GM21825 (cell line): ENCODE measurements around the gene ZSWIM7.
"Not testable (repeated sequence)": the region's sequence is repeated elsewhere in the genome, so short reads cannot be mapped to it uniquely, and the experiment has no call there.

Experiments
- ATAC-seq: cut with Tn5 transposase; IDR thresholded peaks from one replicate; pipeline ENCODE4 v1.9.1; 2021; ENCODE audit warnings: mild to moderate bottlenecking, moderate library complexity; ENCODE audit not compliant: unreplicated experiment

ZSWIM7 gene

GRCh38 chr17:15999974-16000827, 697 bp upstream of the ZSWIM7 start:
- ATAC-seq: peak; percentile 42

GRCh38 chr17:15998031-15998562, 1.4 kb downstream of the ZSWIM7 start:
- ATAC-seq: no peak

GRCh38 chr17:15996322-15996721, 3.2 kb downstream of the ZSWIM7 start:
- no peak for ATAC-seq

- no peak for ATAC-seq
Observed at GRCh38 chr17:15981646-15982580, 17.6 kb downstream of the ZSWIM7 start.

DNA sequence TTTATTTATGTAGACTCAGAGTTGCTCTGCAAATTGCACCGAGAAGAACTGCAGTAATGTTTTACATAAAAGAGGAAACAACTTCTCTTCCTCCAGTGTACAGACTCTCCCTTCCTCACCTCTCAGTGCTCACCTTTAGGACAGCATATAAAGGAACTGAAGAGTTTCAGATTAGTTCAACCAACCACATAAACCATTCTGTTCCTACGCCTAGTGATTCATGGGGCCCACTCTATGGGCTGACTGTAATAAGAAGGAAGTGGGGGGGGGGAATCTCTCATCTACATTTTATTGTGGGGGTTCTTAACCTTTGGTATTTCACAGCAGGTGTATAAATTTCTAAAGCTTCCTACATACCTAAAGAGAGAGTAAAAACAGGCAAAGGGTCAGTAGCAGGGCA, 18.3 kb downstream of the ZSWIM7 start:
- peak; percentile 76 for ATAC-seq

DNA sequence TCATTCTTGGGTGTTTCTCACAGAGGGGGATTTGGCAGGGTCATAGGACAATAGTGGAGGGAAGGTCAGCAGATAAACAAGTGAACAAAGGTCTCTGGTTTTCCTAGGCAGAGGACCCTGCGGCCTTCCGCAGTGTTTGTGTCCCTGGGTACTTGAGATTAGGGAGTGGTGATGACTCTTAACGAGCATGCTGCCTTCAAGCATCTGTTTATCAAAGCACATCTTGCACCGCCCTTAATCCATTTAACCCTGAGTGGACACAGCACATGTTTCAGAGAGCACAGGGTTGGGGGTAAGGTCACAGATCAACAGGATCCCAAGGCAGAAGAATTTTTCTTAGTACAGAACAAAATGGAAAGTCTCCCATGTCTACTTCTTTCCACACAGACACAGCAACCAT, 20.5 kb downstream of the ZSWIM7 start:
- not testable (repeated sequence) for ATAC-seq

DNA sequence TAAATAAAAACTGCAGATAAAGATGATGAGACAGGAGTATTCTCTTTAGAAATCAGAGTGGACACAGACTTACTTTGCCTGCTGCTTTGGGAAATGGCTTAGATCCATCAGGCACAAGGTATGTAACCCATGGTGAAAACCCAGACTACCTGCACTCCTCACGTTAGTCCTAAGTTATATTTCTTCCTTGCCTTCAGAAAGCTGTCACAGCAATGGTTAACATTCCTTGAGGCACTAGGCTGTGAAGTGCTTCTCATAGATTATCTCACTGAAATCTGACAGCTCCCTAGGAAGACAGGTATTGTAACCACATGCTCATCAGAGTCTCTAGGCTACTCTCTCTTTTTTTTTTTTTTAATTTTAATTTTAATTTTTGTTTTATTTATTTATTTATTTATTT, 20.9 kb downstream of the ZSWIM7 start:
- no peak for ATAC-seq

DNA sequence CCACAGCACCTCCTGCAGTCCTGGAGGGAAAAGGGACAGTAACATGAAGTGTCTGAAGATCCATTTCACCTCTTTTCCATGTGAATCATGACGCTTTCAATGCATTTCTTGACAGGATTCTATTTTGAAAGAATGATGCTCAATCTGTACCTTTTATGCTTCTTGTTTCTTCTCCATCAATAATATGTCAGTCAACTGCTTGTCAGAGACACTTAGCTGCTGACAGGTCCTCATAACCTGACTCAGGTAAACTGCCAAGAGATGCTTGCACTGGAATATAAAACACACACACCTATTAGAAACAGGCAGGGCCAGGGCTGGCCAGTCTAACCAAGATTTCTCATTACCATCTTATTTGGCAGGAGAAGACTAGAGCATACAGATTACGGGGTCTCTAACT, 21.6 kb downstream of the ZSWIM7 start:
- no peak for ATAC-seq

DNA sequence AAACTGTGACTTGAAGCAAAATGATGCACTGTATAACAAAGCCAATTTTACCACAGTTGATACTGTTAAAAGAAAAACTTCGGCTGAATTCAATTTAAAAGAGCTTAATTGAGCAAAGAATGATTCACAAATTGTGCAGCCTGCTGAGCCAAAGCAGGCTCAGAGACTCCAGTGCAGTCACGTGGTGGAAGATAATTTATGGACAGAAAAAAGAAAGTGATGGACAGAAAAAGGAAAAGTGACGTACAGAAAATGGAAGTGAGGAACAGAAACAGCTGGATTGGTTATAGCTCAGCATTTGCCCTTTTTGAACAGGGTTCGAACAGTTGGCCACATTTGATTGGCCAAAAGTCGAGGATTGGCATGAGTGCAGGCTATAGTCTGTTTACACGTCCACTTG, 25.7 kb downstream of the ZSWIM7 start:
- no peak for ATAC-seq

GRCh38 chr17:15973016-15973415, 26.5 kb downstream of the ZSWIM7 start:
- no peak for ATAC-seq

- ATAC-seq: no peak
Observed at GRCh38 chr17:15972497-15972951, 27.0 kb downstream of the ZSWIM7 start.

- ATAC-seq: no peak
Observed at GRCh38 chr17:15971882-15972281, 27.6 kb downstream of the ZSWIM7 start.

- no peak for ATAC-seq
Observed at GRCh38 chr17:15971098-15971678, 28.3 kb downstream of the ZSWIM7 start.

DNA sequence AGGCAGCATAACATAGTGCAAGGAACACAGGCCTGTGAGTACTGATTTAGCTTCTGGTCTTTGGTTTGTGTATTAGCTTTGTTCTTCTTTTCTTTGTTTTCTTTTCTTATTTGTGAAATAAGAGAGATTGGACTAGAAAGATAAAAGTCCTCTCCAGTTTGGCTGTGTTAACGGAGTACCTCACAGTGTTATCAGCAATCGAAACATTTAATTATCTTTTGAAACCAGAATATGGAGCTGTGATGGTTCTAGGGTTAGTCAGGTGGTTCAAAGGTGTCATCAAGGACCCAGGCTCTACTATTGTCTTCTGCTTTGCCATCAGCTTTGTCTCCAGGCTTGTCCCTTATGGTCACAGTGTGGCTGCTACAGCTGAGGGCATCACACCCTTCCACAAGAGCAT, 29.0 kb downstream of the ZSWIM7 start:
- no peak for ATAC-seq

DNA sequence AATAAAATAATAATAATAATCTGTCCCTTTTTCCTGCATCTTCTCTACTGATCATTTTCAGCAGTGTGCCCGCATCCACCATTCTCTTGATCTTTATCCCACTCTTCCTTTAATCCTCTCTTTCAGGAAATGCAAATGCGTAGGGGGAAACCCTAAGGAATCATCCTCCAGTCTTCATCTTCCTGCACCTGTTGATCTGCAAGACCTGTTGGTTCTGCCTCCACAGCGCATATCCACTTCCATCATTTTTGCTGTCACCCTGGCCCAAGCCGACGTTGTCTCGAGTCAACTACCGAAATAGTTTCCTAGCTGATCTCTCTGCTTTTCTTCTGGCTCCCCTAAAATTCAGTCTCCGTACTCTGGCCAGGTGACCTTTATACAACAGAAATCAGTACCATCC, 30.0 kb downstream of the ZSWIM7 start:
- ATAC-seq: no peak

GRCh38 chr17:15967706-15968399, 31.7 kb downstream of the ZSWIM7 start:
- no peak for ATAC-seq

- ATAC-seq: no peak
Observed at GRCh38 chr17:15966879-15967248, 32.6 kb downstream of the ZSWIM7 start.

- ATAC-seq: no peak
Observed at GRCh38 chr17:15966183-15966878, 33.2 kb downstream of the ZSWIM7 start.

GRCh38 chr17:15965528-15965927, 34.0 kb downstream of the ZSWIM7 start:
- ATAC-seq: no peak

DNA sequence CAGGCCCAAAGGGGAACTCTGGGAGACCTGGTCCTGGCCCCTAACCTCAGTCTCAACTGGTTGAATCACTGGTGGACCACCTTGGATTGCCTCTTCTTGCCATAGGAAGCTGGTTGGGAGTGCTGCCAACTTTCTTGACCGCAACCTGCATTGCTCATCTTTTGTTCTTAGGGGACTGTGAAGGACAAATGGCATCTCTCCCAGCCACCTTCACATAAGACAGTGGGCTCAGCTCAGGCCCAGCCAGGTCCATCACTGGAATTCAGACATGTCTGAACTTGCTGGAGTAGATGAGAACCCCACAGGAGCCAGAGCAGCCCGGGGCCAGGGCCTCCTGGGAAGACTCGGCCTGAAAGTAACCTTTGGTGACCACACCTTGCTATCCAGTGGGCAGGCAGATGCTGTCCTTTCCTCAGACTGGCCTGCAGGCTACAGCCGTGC, 35.8 kb downstream of the ZSWIM7 start:
- ATAC-seq: no peak
